Ishikawa (cell line): ENCODE measurements around the gene EDC3.

Source experiments
- CEBPB ChIP-seq: IDR thresholded peaks from 2 replicates; pipeline ENCODE4 v1.6.1; 2012
- CREB1 ChIP-seq: IDR thresholded peaks from 2 replicates; pipeline ENCODE4 v1.6.1; 2012; ENCODE audit warnings: low read depth
- EP300 ChIP-seq: IDR thresholded peaks from 2 replicates; pipeline ENCODE4 v1.6.1; 2012; ENCODE audit warnings: borderline replicate concordance
- FOXM1 ChIP-seq: IDR thresholded peaks from 2 replicates; pipeline ENCODE4 v1.6.1; 2012; ENCODE audit warnings: low read depth, borderline replicate concordance
- NFIC ChIP-seq: IDR thresholded peaks from 2 replicates; pipeline ENCODE4 v1.6.1; 2012
- RAD21 ChIP-seq: IDR thresholded peaks from 2 replicates; pipeline ENCODE4 v1.6.1; 2012; ENCODE audit warnings: low read depth
- TCF12 ChIP-seq: IDR thresholded peaks from 2 replicates; pipeline ENCODE4 v1.6.1; 2012; ENCODE audit warnings: low read depth
- TEAD4 ChIP-seq: IDR thresholded peaks from 2 replicates; pipeline ENCODE4 v1.6.1; 2012
- YY1 ChIP-seq: IDR thresholded peaks from 2 replicates; pipeline ENCODE4 v1.6.1; 2012; ENCODE audit warnings: low read depth
- TF ChIP-seq, protein P1 (sequence below): IDR thresholded peaks from 2 replicates; pipeline ENCODE4 v1.6.1; 2012; ENCODE audit warnings: low read depth, mild to moderate bottlenecking
- TF ChIP-seq, protein P2 (sequence below): IDR thresholded peaks from 2 replicates; pipeline ENCODE4 v1.6.1; 2012

DNA sequence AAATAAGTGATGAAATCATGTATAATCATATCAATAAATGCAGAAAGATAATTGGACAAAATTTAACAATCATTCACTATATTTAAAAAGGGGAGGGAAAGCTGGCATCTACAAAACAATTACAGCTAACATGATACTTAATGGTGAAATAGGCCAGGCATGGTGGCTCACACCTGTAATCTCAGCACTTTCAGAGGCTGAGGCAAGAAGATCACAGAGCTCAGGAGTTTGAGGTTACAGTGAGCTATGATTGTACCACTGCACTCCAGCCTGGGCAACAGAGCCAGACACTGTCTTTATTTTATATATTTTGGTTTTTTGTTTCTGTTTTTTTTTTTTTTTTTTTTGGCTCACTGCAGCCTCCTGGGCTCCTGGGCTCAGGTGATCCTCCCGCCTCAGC is 12.1 kb downstream of the EDC3 start:
- TF ChIP-seq EP300: no peak
- TF ChIP-seq YY1: no peak
- TF ChIP-seq, protein P1, sequence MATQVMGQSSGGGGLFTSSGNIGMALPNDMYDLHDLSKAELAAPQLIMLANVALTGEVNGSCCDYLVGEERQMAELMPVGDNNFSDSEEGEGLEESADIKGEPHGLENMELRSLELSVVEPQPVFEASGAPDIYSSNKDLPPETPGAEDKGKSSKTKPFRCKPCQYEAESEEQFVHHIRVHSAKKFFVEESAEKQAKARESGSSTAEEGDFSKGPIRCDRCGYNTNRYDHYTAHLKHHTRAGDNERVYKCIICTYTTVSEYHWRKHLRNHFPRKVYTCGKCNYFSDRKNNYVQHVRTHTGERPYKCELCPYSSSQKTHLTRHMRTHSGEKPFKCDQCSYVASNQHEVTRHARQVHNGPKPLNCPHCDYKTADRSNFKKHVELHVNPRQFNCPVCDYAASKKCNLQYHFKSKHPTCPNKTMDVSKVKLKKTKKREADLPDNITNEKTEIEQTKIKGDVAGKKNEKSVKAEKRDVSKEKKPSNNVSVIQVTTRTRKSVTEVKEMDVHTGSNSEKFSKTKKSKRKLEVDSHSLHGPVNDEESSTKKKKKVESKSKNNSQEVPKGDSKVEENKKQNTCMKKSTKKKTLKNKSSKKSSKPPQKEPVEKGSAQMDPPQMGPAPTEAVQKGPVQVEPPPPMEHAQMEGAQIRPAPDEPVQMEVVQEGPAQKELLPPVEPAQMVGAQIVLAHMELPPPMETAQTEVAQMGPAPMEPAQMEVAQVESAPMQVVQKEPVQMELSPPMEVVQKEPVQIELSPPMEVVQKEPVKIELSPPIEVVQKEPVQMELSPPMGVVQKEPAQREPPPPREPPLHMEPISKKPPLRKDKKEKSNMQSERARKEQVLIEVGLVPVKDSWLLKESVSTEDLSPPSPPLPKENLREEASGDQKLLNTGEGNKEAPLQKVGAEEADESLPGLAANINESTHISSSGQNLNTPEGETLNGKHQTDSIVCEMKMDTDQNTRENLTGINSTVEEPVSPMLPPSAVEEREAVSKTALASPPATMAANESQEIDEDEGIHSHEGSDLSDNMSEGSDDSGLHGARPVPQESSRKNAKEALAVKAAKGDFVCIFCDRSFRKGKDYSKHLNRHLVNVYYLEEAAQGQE: no peak
- TF ChIP-seq, protein P2, sequence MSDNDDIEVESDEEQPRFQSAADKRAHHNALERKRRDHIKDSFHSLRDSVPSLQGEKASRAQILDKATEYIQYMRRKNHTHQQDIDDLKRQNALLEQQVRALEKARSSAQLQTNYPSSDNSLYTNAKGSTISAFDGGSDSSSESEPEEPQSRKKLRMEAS: no peak
- TF ChIP-seq RAD21: no peak
- no peak for TF ChIP-seq NFIC
- no peak for TF ChIP-seq TEAD4
- TF ChIP-seq CEBPB: no peak
- no peak for TF ChIP-seq FOXM1
- no peak for TF ChIP-seq TCF12
- TF ChIP-seq CREB1: no peak
